Upper lobe of left lung (tissue), 6 donors: ENCODE results near the gene LRRC8E. TPM values are rescaled to one million over a fixed set of nuclear protein-coding genes. Genes with fewer than 3 reads are reported as not detected.
A peak's percentile ranks its signal among the peaks of the same experiment; 100 is the strongest.

Source experiments
- ATAC-seq, 2 donors: fragments of 200-7000 bp; cut with Tn5 transposase; one replicate each; pipeline ENCODE4 v1.9.1; 2022; ENCODE audit warnings: mild to moderate bottlenecking in 2 of 2, moderate library complexity in 2 of 2; ENCODE audit not compliant: low FRiP score in 2 of 2
- DNase-seq, 2 donors: peaks; one replicate each; pipeline ENCODE4 v3.0.0-alpha.2; 2019 to 2020
- H3K27ac ChIP-seq, 4 donors: fragments of 200-600 bp; sonication (generic); one replicate each; pipeline ENCODE4 v1.5.1; 2016 to 2019
- H3K27me3 ChIP-seq, 4 donors: fragments of 200-600 bp; sonication (generic); one replicate each; pipeline ENCODE4 v1.5.1; 2017 to 2019
- H3K36me3 ChIP-seq, 4 donors: fragments of 200-600 bp; sonication (generic); one replicate each; pipeline ENCODE4 v1.5.1; 2016 to 2019
- H3K4me1 ChIP-seq, 4 donors: fragments of 200-600 bp; sonication (generic); one replicate each; pipeline ENCODE4 v1.5.1; 2018 to 2019
- H3K4me3 ChIP-seq, 4 donors: fragments of 200-600 bp; sonication (generic); one replicate each; pipeline ENCODE4 v1.5.1; 2017 to 2019; ENCODE audit warnings: mild to moderate bottlenecking in 2 of 4, moderate library complexity in 1 of 4
- H3K9me3 ChIP-seq, 4 donors: fragments of 200-600 bp; sonication (generic); one replicate each; pipeline ENCODE4 v1.5.1; 2018 to 2019
- CTCF ChIP-seq, 6 experiments: fragments of 450-650 bp in 4 of 6; fragments of 200-600 bp in 2 of 6; sonication (generic) in 2 of 6; IDR thresholded peaks; one replicate each; pipeline ENCODE4 v1.5.1; 2016 to 2019; ENCODE audit warnings: antibody characterized with exemption in 6 of 6
- EP300 ChIP-seq, 4 donors: sonication (generic); formaldehyde crosslinking; IDR thresholded peaks; one replicate each; pipeline ENCODE4 v1.5.1; 2017; ENCODE audit warnings: antibody characterized with exemption in 4 of 4, control low read depth in 2 of 4
- POLR2A ChIP-seq, 4 donors: fragments of 450-650 bp; IDR thresholded peaks; one replicate each; pipeline ENCODE4 v1.5.1; 2016 to 2017; ENCODE audit warnings: antibody characterized with exemption in 4 of 4, mild to moderate bottlenecking in 2 of 4
- POLR2AphosphoS5 ChIP-seq, 2 donors: sonication (generic); formaldehyde crosslinking; IDR thresholded peaks; one replicate each; pipeline ENCODE4 v1.5.1; 2017; ENCODE audit warnings: antibody characterized with exemption in 2 of 2
- WGBS, 2 donors: methylation state at CpG; one replicate each; pipeline ENCODE4 v1.1.5; 2017 to 2018; 5-methylcytosine and 5-hydroxymethylcytosine counted together
- total RNA-seq, 6 donors: library from RNA; depleted of rRNA in 4 of 6; stranded (reverse); fragments of >200 nt in 4 of 6; gene quantifications; one replicate each; pipeline versions ENCODE4 v1.1.0 to v1.2.1, GENCODE V29; 2016 to 2021
- donor health status: DM: no; HTN: no; CAD: no; lungs with moderate emphysema.
- donor health status: DM: no; HTN: yes; CAD: no; lungs with severe emphysema.

Gene LRRC8E
- total RNA-seq, 6 donors from 2014 or later = 1.0 to 11.7 (median 6.9) TPM

GRCh38 chr19:7846155-7846646, 42.1 kb upstream of the LRRC8E start:
- TF ChIP-seq EP300 (IDR thresholded peaks at IDR 0.05) (no peak), POLR2A (IDR thresholded peaks at IDR 0.05) (no peak), CTCF (IDR thresholded peaks at IDR 0.05) (no peak)
- DNase-seq = no peak
- no peak overlapping the region for H3K4me3 ChIP-seq
- H3K9me3 ChIP-seq = no peaks in the 10 kb centered on the region
- H3K27me3 ChIP-seq = no peaks in the 10 kb centered on the region
- H3K36me3 ChIP-seq = peaks cover 0 to 3% (median 0%) of the 10 kb centered on the region in 4 donors
- ATAC-seq = no peak
- H3K4me1 ChIP-seq = no peaks in the 10 kb centered on the region
- WGBS, 2 donors = 89 to 90% methylated on average over 12 to 17 of the region's 19 CpGs
- H3K27ac ChIP-seq = no peak overlapping the region

- TF ChIP-seq CTCF (IDR thresholded peaks at IDR 0.05) = no peak
- TF ChIP-seq EP300 (IDR thresholded peaks at IDR 0.05) = no peak
- no peak for TF ChIP-seq POLR2AphosphoS5 (IDR thresholded peaks at IDR 0.05)
- TF ChIP-seq POLR2A (IDR thresholded peaks at IDR 0.05) = no peak
- Histone ChIP-seq H3K4me3 (no peak overlapping the region), H3K27me3 (no peaks in the 10 kb centered on the region), H3K9me3 (no peaks in the 10 kb centered on the region), H3K4me1 (no peaks in the 10 kb centered on the region), H3K36me3 (peaks cover 0 to 3% (median 0%) of the 10 kb centered on the region in 4 donors), H3K27ac (no peak overlapping the region)
- 91 to 94% methylated on average over 23 of the region's 23 CpGs for WGBS, 2 donors
- peak in 1 of 2 donors; percentile 81 for DNase-seq
- ATAC-seq = no peak
Observed at GRCh38 chr19:7847664-7848063, 40.6 kb upstream of the LRRC8E start.

- peaks cover 0 to 10% (median 7%) of the 10 kb centered on the region in 4 donors for H3K4me1 ChIP-seq
- H3K9me3 ChIP-seq = no peaks in the 10 kb centered on the region
- TF ChIP-seq POLR2AphosphoS5 (IDR thresholded peaks at IDR 0.05) (no peak), EP300 (IDR thresholded peaks at IDR 0.05) (no peak), CTCF (IDR thresholded peaks at IDR 0.05) (no peak), POLR2A (IDR thresholded peaks at IDR 0.05) (no peak)
- H3K27me3 ChIP-seq = no peaks in the 10 kb centered on the region
- H3K4me3 ChIP-seq = no peak overlapping the region
- H3K27ac ChIP-seq = no peak overlapping the region
- DNase-seq (peak in 1 of 2 donors; percentile 78), ATAC-seq (no peak)
- 88 to 90% methylated on average over 23 to 34 of the region's 34 CpGs for WGBS, 2 donors
- peaks cover 0 to 3% (median 0%) of the 10 kb centered on the region in 4 donors for H3K36me3 ChIP-seq
Observed at GRCh38 chr19:7848779-7849457, 39.4 kb upstream of the LRRC8E start.

GRCh38 chr19:7849631-7849999, 38.7 kb upstream of the LRRC8E start:
- Histone ChIP-seq H3K27ac (no peak overlapping the region), H3K9me3 (no peaks in the 10 kb centered on the region), H3K4me3 (no peak overlapping the region), H3K4me1 (peaks cover 0 to 10% (median 7%) of the 10 kb centered on the region in 4 donors), H3K36me3 (peaks cover 0 to 3% (median 0%) of the 10 kb centered on the region in 4 donors), H3K27me3 (no peaks in the 10 kb centered on the region)
- WGBS, 2 donors = 94 to 96% methylated on average over 9 of the region's 9 CpGs
- ATAC-seq (no peak), DNase-seq (no peak)
- TF ChIP-seq EP300 (IDR thresholded peaks at IDR 0.05) = no peak
- no peak for TF ChIP-seq POLR2AphosphoS5 (IDR thresholded peaks at IDR 0.05)
- no peak for TF ChIP-seq POLR2A (IDR thresholded peaks at IDR 0.05)
- TF ChIP-seq CTCF (IDR thresholded peaks at IDR 0.05) = no peak
